Neural cell (in vitro differentiated cells): ENCODE data around the gene PRMT2.

ENCODE experiments used
- POLR2AphosphoS5 ChIP-seq: IDR thresholded peaks from 2 replicates; pipeline ENCODE4 v1.6.1; 2012
- RAD21 ChIP-seq: fragments of 450-650 bp; conservative IDR thresholded peaks from 2 replicates; pipeline ENCODE4 v1.6.1; 2014; ENCODE audit warnings: antibody characterized with exemption, mild to moderate bottlenecking, moderate library complexity
- REST ChIP-seq: IDR thresholded peaks from 2 replicates; pipeline ENCODE4 v1.6.1; 2012; ENCODE audit warnings: borderline replicate concordance
- TF ChIP-seq, protein P1 (sequence below): fragments of 450-650 bp; IDR thresholded peaks from 2 replicates; pipeline ENCODE4 v1.5.1; 2014; ENCODE audit warnings: antibody characterized with exemption, mild to moderate bottlenecking, moderate library complexity; ENCODE audit not compliant: poor library complexity, severe bottlenecking

- TF ChIP-seq, protein P1, sequence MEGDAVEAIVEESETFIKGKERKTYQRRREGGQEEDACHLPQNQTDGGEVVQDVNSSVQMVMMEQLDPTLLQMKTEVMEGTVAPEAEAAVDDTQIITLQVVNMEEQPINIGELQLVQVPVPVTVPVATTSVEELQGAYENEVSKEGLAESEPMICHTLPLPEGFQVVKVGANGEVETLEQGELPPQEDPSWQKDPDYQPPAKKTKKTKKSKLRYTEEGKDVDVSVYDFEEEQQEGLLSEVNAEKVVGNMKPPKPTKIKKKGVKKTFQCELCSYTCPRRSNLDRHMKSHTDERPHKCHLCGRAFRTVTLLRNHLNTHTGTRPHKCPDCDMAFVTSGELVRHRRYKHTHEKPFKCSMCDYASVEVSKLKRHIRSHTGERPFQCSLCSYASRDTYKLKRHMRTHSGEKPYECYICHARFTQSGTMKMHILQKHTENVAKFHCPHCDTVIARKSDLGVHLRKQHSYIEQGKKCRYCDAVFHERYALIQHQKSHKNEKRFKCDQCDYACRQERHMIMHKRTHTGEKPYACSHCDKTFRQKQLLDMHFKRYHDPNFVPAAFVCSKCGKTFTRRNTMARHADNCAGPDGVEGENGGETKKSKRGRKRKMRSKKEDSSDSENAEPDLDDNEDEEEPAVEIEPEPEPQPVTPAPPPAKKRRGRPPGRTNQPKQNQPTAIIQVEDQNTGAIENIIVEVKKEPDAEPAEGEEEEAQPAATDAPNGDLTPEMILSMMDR, result no peak
- no peak for TF ChIP-seq REST
- TF ChIP-seq POLR2AphosphoS5, result no peak
- TF ChIP-seq RAD21, result no peak
Observed at GRCh38 chr21:46616656-46617055, 18.8 kb upstream of the PRMT2 start.
